ENCODE data around the gene SLC39A12.
A peak's percentile ranks its signal among the peaks of the same experiment; 100 is the strongest.

The SLC39A12 gene

DNA sequence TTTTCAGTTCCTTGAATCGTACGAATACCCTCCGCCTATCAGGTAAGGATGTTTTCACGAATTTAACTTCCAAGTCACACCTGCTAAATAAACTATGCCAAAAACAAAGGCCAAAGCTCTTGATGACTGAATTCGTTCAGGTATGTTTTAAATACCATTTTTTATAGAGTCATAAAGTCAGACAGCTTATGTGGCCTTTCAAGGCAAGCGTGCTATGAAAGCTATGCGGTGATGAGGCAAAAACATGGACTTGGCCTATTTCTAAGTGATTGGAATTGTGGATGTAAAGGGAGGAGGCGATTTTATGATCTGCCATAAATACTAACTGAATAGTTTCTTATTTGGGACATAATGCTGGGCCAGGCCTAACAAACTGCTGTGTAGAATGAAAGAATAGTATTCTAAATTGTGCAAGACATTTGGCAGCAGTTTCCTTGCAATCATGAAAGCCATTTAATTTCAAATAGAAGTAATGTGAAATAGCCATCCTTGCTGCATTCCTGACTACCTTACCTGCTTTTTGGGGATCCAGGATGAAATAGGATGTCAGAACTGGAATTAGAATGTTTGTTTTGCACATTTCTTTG, 14.0 kb downstream of the SLC39A12 start:
- DNase-seq = no peak

DNA sequence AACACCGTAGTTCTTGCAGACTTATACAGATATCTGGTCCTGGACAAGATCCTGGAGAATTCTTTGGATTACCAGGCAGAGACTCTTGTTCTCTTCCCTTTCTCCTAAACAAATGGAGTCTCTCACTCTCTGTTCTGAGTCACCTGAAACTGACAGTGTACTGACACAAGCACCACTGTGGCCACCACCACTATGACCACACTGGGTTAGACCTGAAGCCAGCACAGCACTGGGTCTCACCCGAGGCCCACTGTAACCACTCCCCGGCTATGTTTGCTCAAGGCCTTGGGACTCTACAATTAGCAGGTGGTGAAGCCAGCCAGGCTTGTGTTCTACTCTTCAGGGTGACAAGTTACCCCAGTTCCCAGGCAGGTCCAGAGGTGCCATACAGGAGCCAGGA, 22.8 kb downstream of the SLC39A12 start:
- no peak for DNase-seq

DNA sequence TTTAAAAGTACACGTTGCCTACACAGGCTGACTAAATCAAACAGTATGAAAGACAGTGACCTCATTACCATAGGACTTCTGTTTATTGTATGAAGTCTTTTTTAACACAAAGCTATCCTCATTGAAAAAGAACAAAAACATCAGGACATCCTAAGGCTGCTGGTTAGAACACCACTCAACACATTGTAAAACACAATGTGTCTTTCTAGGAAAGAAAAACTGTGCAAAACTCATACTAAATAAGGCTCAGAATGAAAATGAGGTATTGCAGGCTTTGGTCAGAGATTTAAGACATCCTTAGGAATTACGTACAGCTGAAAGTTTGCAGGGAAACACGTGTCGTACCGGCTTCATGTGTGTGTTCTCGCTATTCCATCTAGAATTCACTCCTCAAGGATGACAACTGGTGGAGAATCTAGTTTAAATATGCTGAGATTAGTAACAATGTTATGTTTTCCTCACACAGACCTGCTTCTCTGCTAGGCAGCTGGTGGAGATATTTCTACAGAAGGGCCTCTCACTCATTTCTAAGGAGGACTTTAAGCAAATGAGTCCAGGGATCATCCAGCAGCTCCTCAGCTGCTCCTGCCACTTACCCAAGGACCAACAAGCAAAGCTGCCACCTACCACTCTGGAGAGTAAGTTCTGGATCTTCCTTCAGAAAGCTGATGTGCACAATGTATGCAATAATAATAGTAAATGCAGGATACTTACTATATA, 29.3 kb downstream of the SLC39A12 start:
- no peak for DNase-seq

DNA sequence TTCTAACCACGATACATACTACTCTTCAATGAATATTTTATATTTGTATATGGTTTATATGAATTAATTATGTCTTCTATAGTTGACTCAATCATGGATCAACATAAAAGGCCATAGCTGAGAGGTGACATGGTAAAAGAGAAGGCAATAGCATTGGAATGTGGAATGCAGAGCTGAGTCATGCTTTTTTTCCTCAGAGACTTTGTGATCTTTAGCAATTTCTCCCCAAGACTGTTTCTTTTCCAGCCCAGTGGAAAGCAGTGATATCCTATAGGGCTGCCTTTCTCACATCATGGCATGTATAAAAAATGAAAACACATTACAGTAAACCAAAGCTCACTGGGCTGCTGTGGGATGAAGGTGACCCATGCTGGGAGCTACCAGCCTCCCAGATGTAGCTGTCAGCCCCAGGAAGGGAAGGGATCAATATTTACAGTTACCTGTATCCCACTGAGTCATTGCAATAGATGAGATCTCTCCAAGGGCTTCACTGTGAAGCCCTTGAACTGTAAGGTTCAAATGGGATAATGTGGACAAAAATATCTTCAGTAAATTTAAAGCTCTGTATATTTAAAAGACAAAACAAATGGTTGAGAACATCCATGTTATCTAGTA, 30.2 kb downstream of the SLC39A12 start:
- DNase-seq = peak; percentile 15

DNA sequence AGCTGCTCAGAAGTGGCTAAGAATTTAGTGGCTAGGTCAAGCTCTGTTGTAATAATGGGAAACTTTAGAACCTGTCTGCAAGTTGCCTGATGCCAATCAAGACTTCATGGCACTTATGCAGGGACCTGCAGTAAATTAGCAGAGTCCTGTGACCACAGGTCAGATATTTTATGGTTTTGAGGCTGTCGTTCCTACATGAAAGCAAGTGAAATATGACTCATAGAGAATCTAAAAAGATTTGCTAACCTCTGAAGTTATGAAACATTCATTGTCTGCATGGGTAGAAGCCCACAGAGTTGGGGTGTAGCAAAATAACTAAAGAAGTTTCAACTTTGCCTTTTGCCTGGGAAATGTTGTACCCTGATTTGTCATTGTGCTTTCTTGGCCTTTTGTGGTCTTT, 32.3 kb downstream of the SLC39A12 start:
- no peak for DNase-seq

DNA sequence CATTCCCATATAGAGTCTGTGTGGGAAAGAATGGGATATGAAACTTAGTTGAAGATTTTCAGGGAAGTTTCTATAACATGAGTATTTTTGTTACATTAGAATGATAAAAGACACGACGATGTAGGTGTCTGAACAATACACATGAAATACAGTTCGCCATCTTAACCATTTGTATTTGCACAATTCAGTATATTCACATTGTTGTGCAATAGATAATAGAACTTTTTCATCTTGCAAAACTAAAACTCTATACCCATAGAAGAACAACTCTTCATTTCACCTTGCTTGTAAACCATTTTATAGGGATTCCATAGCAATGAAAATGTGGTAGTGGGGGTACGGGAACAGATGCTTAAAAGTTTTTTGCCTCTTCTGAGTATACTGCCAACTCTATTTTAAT, 32.8 kb downstream of the SLC39A12 start:
- DNase-seq = no peak

DNA sequence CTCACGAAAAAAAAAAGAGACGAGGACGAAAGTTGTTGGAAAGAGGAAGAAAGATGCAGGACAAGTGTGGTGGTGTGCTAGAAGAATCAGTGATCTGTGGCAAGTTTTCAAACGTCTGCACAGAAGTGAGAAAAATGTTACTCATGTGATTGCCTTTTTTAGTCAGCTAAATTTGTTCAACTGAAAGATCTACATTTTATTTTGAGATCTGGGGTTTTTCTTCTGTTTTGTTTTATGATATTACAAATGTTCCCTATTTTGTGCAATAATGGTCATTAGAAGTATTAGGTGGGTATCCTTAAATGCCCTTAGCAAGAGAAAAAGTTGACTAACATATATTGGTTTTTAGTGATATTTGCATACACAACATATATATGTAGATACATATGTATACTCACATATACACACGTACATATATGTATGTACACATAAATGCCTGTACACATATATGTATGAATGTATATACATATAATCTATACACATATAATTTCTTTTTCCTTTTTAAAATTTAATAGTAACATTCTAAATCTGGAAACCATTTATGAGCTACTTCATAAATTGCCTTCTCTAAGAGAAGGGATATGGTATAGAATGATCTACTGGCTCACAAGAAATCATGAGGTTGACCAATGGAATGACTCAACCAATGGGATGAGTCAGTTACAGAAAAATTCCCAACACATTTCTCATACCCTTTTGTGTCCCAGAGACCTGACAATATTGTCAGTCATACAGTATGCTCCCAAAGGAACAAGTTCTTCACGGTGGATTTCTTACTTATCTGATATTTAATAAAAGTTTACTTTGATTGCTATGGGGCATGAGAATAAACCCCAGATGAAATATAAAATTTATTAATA, 38.4 kb downstream of the SLC39A12 start:
- peak; percentile 46 for DNase-seq

DNA sequence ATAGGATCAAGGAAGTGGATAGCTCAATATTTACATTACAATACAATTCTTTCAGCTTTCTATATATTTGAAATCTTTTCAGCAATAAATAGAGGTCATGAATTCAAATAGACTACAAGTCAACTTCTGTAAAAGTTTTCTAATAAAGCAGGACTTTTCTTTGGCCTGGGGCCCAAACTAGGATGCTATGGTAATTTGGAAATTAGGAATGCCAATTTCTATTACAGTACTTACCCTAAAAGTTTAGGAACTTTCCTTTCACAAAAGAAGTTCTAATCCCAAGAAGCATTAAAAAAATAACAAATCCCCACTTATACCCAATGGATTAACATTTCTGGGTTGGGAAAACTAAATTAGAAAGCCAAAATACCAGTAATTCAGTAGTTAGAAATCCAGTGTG, 40.5 kb downstream of the SLC39A12 start:
- no peak for DNase-seq

DNA sequence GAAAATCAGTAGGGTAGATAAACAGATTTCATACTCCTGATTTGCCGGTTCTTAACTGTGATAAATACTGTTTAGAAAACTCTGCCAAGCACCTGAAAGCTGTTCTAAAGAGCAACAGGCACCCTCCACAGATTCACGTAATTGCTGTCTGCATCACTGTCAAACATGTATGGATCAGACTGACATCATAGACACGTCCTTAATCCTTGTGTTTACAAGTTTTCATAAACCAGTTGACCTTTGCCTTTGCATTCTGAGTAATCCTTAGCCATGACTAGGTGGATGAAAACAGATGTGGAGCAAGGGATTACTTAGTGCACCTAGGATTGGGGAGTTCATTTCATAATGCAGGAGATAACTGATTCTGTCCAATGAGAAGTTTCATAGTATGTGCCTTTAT, 41.6 kb downstream of the SLC39A12 start:
- DNase-seq = no peak

DNA sequence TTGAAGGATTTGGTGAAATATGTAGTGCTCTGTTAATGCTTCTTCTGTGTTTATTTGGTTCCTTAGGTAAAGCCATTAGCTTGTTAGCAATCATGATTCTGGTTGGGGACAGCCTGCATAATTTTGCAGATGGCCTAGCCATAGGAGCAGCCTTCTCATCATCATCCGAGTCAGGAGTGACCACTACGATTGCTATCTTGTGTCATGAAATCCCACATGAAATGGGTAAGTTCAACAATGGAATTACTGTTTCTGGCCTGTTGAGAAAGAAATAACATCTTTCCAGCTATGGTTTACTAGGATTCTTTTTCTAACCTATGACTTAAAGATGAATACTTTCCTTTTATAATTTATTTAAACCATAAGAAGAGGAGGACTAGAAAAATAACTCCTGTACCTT, 48.9 kb downstream of the SLC39A12 start:
- no peak for DNase-seq

DNA sequence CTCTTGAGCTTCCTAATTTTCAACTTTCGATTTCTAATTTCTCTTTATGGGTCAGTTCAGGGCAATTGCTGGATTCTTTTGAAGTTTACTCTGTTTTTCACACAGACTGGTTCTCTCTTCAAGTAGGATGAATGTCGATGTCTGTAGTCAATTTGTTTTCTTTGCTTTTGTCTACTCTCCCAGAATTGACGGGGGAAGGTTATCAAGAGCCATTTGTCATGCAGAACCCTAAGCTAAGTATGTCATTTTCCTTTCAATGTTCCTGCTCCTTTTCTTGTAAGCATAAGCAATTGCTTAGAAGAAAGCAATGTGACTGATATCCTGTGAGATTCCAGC, 53.7 kb downstream of the SLC39A12 start:
- no peak for DNase-seq

DNA sequence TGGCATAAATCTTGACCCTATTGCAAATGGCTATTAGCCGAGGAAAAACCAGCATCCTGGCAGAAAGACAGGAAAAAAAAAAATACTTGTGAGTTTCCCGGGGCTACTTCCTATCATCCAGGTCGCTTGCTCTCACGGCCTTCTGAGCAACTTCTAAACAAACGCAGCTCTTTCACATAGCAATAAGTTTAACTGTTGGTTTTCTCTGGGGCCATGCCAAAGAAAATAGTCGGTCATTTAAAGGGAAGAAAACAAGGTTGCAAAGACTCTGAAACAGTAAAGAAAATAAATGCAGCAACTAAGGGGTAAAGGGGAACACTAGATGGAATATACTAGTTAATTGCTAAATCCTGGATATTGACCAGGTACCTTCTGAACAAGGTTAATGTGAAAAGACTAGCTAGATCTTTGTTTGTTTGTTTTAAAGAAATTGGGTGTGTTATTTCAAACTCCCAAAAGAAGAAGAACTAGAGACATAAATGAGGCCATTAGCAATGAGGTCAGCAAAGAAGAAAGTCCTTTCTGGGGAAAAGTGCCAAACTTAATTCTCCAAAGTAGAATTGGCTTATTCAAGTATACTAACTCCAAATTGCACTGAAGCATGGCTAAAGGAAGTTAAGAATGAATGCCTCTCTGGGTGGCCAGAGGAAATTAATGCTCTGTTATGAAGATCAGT, 54.2 kb downstream of the SLC39A12 start:
- DNase-seq = no peak

DNA sequence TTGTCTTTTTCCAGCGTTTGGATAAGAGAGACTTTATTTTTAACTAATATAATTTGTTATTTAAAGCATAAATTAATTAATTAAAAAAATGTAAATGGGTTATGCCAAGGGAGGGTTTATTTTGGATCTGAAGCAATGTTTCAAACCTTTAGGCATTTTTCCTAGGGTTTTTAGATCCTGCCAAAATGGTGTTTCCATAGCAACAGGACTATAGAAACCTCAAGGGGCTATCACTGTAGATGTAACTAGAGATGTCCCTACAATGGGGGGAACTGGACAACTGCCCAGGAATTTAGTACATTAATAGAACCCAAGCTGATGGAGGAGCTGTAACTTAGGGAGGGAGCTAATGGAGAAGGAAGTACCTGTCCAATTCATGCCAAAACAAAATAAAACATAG, 57.3 kb downstream of the SLC39A12 start:
- DNase-seq = no peak

DNA sequence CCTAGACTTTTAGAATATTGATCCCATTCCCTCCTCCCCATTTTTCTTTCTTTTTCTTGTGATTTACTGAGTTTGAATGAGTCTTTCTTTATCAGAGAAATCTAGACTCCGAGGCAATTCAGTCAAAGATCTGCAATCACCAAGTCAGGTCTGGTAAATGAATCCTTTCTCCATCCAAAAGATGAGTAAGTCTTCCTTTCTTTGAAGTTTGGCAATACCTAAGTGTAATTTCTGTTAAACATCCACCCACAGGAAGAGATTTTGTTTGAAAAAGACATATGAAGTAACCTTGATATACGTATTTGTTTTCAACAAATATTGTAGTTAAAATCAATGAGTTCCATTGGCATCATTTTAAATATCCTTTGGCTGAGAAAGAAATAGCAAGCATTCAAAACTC, 58.3 kb downstream of the SLC39A12 start:
- DNase-seq = no peak

DNA sequence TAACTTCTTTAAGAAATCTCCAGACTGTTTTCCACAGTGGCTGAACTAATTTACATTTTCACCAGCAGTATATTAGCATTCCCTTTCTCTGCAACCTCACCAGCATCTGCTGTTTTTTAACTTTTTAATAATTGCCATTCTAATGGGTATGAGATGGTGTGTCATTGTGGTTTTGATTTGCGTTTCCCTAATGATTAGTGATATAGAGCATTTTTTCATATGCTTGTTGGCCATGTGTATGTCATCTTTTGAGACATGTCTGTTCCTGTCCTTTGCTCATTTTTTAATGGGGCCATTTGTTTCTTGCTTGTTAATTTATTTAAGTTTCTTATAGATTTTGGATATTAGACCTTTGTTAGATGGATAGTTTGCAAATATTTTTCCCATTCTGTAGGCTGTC, 68.8 kb downstream of the SLC39A12 start:
- DNase-seq = no peak

DNA sequence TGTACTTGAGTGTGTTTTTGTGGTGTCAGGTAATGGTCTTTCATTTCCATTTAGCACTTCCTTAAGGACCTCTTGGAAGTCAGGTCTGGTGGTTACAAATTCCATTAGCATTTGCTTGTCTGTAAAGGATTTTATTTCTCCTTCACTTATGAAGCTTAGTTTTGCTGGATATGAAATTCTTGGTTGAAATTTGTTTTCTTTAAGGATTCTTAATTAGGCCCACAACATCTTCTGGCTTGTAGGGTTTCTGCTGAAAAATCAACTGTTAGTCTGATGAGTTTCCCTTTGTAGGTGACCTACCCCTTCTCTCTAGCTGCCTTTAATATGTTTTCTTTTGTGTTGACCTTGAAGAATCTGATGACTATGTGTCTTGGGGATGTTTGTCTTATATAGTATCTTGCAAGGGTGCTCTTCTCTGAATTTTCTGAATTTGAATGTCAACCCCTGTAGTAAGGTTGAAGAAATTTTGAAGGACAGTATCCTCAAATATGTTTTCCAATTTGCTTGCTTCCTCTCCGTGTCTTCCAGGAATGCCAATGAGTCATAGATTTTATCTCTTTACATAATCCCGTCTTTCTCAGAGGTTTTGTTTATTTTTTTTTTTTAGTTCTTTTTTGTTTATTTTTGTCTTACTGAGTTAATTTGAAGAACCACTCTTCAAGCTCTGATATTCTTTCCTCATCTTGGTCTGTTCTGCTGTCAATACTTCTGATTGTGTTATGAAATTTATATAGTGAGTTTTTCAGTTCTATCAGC, 70.2 kb downstream of the SLC39A12 start:
- DNase-seq = no peak

DNA sequence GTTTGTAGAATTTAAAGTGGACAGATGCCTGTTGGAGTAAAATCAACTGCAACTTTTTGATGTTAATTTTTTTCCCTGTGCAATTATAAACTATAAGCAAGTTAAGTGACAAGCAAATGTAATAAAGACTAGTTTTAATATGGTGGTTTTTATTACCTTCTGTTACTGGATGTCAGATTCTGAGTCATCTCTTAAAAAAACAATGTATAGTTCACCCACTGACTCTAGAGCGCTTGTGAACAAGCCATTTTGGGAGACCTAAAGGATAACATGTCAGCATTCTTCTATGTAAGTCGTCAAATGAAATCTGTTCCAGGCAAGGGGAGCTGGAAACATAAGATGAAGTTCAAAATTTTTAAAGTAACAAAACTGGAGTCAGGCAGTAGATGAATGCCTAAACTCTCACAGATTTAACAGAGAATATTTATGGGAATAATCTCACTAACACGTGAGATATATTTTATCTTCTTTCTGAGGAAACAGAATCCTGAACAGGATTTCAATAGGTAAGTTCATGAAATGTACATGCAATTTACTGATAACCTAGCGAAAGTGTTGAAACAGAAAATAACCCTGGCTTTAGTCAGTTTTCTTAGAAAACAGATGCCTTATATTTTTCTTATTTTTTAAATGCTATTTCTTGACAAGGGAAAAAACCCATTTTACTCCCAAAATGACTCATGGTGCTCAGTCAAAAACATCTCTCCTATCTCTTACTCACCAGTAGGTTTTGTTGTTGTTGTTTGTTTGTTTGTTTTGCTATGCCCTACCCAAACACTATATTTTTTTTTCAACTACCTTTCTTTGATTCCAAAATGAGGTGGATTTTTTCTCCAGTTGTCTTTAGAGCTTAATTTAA, 91.7 kb downstream of the SLC39A12 start:
- DNase-seq = no peak

DNA sequence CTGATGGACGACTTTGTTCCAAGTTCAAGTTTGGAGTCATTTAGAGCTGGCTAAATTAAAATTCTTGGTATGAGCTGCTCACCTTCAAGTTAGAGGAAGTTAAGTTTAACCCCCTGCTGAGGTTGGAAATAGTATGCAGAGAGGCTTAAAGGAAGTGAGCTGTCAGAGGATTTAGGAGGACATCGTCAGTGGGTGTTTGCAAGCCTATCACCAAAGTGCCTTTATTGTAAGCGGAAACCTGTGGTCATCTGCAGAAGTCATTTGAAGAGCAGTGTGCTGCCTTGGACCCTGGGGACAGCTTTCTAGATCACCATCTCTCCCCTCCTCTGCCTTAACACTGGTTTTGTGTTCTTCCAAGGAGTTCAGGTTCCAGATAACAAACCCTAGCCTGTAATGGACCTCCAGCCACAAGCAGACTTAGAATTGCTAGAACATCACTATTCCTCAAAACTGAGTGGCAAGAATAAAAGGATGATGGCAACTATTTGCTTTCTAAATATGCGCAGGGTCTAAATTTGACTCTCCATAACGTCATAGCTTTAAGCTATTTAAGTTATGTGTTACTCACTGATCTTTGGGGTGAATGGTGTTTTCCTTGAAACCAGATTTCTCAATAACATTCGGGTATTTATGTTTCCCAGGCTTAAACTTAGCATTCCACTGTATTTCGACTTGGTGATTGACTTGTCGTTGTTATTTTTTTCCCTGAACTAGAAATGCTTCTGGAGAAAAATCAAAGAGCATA, 93.4 kb downstream of the SLC39A12 start:
- no peak for DNase-seq

DNA sequence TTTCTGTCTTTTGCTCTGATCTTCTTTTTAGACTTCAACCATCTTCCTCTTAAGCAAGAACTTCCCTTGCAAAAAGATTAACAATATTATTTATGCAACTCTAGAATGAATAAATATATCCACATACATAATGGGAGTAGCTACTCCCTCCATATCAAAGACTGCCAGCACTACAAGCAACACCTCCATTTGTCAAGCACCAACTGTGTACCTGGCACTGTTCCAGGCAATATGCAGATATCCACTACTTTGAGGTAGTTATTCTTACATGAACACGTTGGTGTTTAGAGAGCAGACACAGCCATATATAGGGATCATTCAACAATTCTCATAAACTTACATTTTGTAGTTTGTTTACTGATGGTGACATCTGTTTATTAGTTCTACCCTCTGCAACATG, 104.9 kb downstream of the SLC39A12 start:
- no peak for DNase-seq

DNA sequence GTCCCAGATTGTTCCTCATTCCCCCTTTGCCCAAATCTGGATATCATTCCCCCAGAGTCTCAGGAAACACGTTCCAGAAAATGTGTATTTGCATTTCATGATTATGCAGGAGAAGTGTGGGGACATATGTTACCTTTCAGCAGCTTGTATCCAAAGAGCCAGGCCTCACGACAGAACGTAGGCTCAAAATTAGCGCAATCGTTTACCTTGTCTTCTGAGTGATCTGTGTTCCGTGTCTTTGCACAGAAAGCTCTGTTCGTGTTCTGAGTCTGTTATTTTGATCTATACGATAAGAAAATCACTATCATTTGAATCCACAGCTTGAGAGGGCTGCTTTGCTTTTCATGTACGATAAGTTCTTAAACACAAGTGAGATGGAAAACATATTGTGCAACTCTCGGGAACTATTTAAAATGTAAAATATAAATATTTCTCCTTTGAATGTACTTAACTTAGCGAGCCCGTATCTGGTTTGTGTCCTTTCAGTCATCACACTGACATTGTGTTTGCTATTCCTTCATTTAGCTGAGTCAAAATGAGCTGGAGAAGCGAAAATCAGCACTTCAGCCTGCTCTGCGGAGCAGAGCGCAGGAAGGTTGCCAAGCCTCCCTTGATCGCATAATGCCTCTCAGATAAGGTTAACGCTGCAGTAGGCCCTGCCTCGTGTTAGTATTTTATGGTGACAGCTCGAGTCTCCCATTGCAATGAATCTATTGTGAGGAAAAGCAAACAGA, 108.3 kb downstream of the SLC39A12 start:
- DNase-seq = no peak
